Epithelial cell of esophagus (primary cell): Measurements from ENCODE around the gene TMEM100.

Source experiments
- DNase-seq: peaks from one replicate; pipeline ENCODE4 v3.0.0; 2010; ENCODE audit warnings: low read depth
- H3K4me3 ChIP-seq: 2 replicates; pipeline ENCODE4 v1.5.1; 2011; ENCODE audit warnings: mild to moderate bottlenecking, low read length, control low read depth
- CTCF ChIP-seq: IDR thresholded peaks from 2 replicates; pipeline ENCODE4 v1.5.1; 2011; ENCODE audit warnings: low read depth, mild to moderate bottlenecking, low read length, control low read depth, inconsistent platforms; ENCODE audit not compliant: insufficient read depth; ENCODE audit errors: missing control alignments

The TMEM100 gene

GRCh38 chr17:55709984-55710383 lies 12.7 kb downstream of the TMEM100 start:
- TF ChIP-seq CTCF, result no peak
- no peak for DNase-seq
- no peak overlapping the region for H3K4me3 ChIP-seq

DNA sequence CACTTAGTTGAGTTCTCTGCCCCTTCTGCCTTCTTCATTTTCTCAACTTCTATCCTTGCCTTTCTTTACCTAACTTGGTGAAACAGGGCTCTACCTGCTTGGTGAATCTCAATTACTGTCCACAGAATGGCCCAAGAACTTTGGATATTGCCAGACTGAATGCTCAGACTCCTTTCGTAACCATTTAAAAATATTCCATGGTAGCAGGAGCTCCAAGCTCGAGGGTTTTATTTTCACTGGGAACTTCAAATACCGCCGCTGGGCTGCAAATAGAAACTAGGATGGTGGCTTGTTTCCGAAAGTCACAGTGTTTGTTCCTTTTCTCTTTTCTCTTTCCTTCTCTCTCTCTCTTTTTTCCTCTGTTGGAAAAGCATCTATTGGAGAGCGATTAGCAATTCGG lies 13.2 kb downstream of the TMEM100 start:
- DNase-seq, result no peak
- TF ChIP-seq CTCF, result no peak
- H3K4me3 ChIP-seq, result no peak overlapping the region

DNA sequence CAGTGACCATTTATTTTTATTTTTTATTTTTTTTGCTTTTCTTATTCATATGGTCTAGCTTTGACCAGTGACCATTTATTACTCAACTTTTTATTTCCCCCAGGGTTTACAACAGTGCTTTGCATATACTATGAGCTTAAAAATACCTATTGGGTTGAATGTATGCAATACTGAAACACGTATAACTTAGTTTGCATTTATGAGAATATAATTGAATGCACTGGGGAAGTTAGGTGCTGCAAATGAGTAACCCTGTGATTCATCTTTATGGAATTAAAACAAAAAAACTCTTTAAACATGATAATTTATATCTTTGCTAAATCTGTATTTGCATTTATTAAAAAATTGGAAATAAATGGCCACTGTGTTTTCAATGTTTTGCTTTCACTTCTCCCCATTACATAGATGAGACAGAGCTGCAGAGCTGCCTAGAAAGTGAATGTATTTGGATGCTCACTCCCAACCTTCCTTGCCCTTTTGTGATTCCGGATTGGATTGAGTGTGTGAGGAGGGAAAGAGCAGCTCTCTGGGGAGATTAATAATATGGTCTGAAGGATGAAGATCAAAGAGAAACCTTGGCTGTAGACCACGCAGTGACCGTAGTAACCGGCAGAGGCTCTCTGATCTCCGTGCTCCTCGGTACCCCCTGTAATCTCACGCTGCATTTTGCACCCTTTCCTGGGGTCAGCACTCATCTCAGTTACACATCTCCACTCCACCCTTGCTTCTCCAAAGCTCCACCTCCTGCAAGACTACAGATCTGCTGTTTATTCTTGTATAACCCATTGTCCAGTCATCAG lies 14.3 kb downstream of the TMEM100 start:
- no peak for DNase-seq
- H3K4me3 ChIP-seq, result no peak overlapping the region
- TF ChIP-seq CTCF, result no peak

DNA sequence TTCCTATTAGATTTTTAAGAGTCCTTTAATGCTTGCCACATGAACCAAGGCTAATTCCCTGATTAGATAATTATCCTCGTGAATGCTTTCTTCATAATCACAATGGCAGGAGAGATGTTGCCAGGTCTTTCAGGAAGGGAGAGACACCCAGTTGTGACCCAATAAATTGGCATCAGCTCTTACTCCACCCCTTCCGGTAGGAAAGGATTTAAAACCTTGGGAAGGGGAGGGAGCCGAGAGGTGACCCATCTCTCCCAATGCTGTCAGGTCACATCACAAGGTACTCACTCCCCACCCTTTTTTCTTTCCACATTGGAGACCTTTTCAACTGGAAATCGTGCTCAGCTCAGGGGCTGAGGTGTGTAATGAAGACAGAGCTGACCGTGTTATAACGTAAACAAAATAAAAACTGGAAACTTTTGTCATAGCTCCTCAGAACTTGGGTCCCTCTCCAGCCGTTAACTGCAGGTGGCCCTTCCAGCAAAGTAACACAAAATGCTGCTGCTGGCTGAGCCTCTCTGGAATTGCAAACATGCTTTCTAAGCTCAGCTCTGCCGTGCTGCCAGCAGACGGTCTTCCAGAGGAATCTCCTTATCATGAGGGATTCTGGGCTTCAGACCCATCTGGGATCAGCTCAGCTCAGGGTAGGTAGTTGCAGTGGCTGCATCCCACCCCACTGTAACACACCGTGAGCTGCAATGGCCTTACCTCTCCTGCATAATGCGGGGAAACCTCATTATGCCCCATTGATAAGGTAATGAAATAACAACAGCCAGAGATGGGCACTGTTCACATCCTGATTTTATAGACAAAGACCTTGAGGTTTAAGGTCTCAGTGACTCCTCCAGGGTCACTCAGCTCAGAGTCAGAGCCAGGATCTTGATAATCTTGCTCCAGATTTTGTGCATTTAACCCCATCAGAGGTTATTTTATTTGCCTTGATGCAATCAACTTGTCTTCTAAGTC lies 15.6 kb downstream of the TMEM100 start:
- DNase-seq, result no peak
- no peak for TF ChIP-seq CTCF
- H3K4me3 ChIP-seq, result no peak overlapping the region

DNA sequence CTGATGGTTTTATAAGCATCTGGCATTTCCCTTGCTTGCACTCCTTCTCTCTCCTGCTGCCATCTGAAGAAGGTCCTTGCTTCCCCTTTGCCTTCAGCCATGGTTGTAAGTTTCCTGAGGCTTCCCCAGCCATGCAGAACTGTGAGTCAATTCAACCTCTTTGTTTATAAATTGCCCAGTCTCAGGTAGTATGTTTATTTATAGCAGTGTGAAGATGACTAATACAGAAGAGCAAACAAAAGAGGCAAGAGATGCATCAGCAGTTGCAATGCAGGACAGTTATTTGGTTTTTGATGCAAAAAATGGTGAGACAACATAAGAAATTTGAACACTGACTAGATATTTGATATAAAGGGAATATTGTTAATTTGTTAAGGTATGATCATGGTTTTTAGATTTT lies 16.8 kb downstream of the TMEM100 start:
- no peak overlapping the region for H3K4me3 ChIP-seq
- TF ChIP-seq CTCF, result no peak
- peak; percentile 79 for DNase-seq

GRCh38 chr17:55704401-55704800 lies 18.3 kb downstream of the TMEM100 start:
- peak; percentile 81 for DNase-seq
- H3K4me3 ChIP-seq, result no peak overlapping the region
- no peak for TF ChIP-seq CTCF
